ENCODE measurements around the gene GDF9.
A peak's percentile ranks its signal among the peaks of the same experiment; 100 is the strongest.

GDF9 gene

GRCh38 chr5:132840313-132840712, 26.0 kb downstream of the GDF9 start:
- no peaks in the 10 kb centered on the region for H3K36me3 Mint-ChIP-seq (ENCODE audit: low read depth)

GRCh38 chr5:132839426-132840301, 26.6 kb downstream of the GDF9 start:
- no peak for TF ChIP-seq CTCF (IDR thresholded peaks at IDR 0.05; ENCODE audit: unreplicated experiment in 3 of 3)
- no peaks in the 10 kb centered on the region for H3K36me3 Mint-ChIP-seq (ENCODE audit: low read depth)
- H3K27me3 Mint-ChIP-seq (ENCODE audit: low read depth): peaks cover 15% of the 10 kb centered on the region
- no peaks in the 10 kb centered on the region for H3K4me1 Mint-ChIP-seq
- no peaks in the 10 kb centered on the region for H3K9me3 Mint-ChIP-seq
- H3K4me3 Mint-ChIP-seq: no peak overlapping the region
- H3K27ac Mint-ChIP-seq: peak overlapping the region; percentile 29 to 87 (median 75)

More at GRCh38 chr5:132840313-132840712, 26.0 kb downstream of the GDF9 start:
- Mint-ChIP-seq H3K27me3 (ENCODE audit: low read depth) (peaks cover 15% of the 10 kb centered on the region), H3K4me3 (no peak overlapping the region), H3K27ac (peak overlapping the region in 2 of 3 experiments; percentile 29 to 87), H3K4me1 (no peaks in the 10 kb centered on the region), H3K9me3 (no peaks in the 10 kb centered on the region)
- TF ChIP-seq CTCF (IDR thresholded peaks at IDR 0.05; ENCODE audit: unreplicated experiment in 3 of 3): no peak

GRCh38 chr5:132838516-132839282, 27.6 kb downstream of the GDF9 start:
- Mint-ChIP-seq H3K27me3 (ENCODE audit: low read depth) (peaks cover 20% of the 10 kb centered on the region), H3K27ac (peak overlapping the region in 1 of 3 experiments; percentile 52), H3K4me1 (no peaks in the 10 kb centered on the region), H3K9me3 (no peaks in the 10 kb centered on the region), H3K36me3 (ENCODE audit: low read depth) (no peaks in the 10 kb centered on the region), H3K4me3 (no peak overlapping the region)
- TF ChIP-seq CTCF (IDR thresholded peaks at IDR 0.05; ENCODE audit: unreplicated experiment in 3 of 3): no peak

DNA sequence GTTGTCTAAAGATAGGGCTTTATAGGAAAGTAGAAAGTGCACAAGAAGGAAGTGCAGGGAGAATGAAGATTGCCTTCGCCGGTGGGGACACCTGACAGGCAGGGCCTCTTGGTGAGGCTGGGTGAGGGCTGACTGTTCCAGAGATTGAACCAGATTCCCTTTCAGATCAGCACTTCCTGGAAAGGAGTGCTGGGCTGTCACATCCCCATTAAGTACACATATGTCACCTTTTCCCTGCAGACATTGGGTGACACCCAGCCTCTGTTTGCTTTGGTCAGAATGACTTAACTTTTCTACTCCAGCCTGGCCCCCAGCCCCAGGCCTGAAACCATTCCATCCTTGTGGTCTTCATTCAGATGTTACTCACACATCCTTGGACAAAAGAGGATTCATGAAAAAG, 28.4 kb downstream of the GDF9 start:
- Mint-ChIP-seq H3K9me3 (no peaks in the 10 kb centered on the region), H3K4me1 (no peaks in the 10 kb centered on the region), H3K27ac (no peak overlapping the region), H3K4me3 (no peak overlapping the region), H3K27me3 (ENCODE audit: low read depth) (peaks cover 28% of the 10 kb centered on the region), H3K36me3 (ENCODE audit: low read depth) (no peaks in the 10 kb centered on the region)
- TF ChIP-seq CTCF (IDR thresholded peaks at IDR 0.05; ENCODE audit: unreplicated experiment in 3 of 3): no peak

GRCh38 chr5:132836852-132837251, 29.4 kb downstream of the GDF9 start:
- Mint-ChIP-seq H3K27me3 (ENCODE audit: low read depth) (peaks cover 32% of the 10 kb centered on the region), H3K9me3 (no peaks in the 10 kb centered on the region), H3K4me1 (no peaks in the 10 kb centered on the region), H3K36me3 (ENCODE audit: low read depth) (no peaks in the 10 kb centered on the region), H3K4me3 (no peak overlapping the region), H3K27ac (no peak overlapping the region)
- no peak for TF ChIP-seq CTCF (IDR thresholded peaks at IDR 0.05; ENCODE audit: unreplicated experiment in 3 of 3)

Data from nephron (organoid).